AG04450 (cell line): ENCODE results near the gene CASP3. TPM values are rescaled to one million over a fixed set of nuclear protein-coding genes. Genes with fewer than 3 reads are reported as not detected.

Source experiments
- CTCF ChIA-PET: fragments of 300-600, 350-600 bp; formaldehyde crosslinking; extraction: SDS; loops from one replicate; lab custom pipeline; 2022; ENCODE audit warnings: antibody characterized with exemption, inconsistent platforms; lab: Charles Lee
- POLR2A ChIA-PET: fragments of 350-600 bp; formaldehyde crosslinking; extraction: SDS; loops from one replicate; lab custom pipeline; 2021; ENCODE audit warnings: antibody characterized with exemption, inconsistent platforms; lab: Yijun Ruan, JAX
- DNase-seq: peaks from one replicate; pipeline ENCODE4 v3.0.0-alpha.2; 2011; ENCODE audit warnings: low read depth, low spot score
- H3K27ac ChIP-seq: one replicate; pipeline ENCODE4 v1.5.1; 2012; ENCODE audit warnings: low read depth, low read length, control low read depth
- H3K27me3 ChIP-seq: one replicate; pipeline ENCODE4 v1.6.0; 2012; ENCODE audit warnings: low read length; ENCODE audit not compliant: control insufficient read depth, insufficient read depth
- H3K4me3 ChIP-seq: 2 replicates; pipeline ENCODE4 v1.5.1; 2011; ENCODE audit warnings: mild to moderate bottlenecking, low read depth, low read length, control low read depth
- H3K9me3 ChIP-seq: 2 replicates; pipeline ENCODE4 v1.5.1; 2012; ENCODE audit warnings: low read length; ENCODE audit not compliant: control insufficient read depth, insufficient read depth
- CTCF ChIP-seq: IDR thresholded peaks from 2 replicates; pipeline ENCODE4 v1.5.1; 2011; ENCODE audit warnings: low read depth, low read length, control low read depth, inconsistent platforms
- polyA plus RNA-seq: library from polyadenylated mRNA; depleted of rRNA; stranded (reverse); fragments of >200 nt; gene quantifications from 2 replicates; pipeline ENCODE4 v1.2.3, GENCODE V29; 2011

The CASP3 gene
- polyA plus RNA-seq, 1 experiment: 51.8 TPM

DNA sequence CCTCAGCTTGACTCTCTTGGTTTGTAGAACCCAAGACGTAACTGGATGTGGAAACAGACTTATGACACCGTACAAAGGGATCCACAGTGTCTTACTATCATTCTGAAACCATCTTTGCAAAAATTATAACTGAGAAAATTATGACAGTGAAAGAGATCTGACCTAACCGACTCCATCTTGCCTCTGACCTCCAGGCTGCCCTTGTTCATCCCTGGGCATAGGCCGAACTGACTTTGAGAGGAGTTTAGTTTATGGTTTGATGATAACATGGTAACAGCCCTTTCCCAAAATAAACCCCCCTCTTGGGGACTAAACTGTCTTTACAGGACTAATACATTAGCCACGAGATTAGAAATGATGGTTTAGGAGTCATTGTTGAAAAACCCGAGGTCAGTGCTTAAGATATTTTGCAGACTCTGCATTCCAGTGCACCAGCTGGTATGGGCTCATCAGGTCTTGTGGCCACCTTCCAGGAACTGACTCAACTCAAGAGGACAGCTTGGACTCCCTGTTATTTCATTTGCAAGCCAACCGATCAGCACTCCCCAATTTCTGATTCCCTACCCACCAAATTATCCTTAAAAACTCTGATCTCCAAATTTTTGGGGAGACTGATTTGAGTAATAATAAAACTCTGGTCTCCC is 49.6 kb downstream of the CASP3 start:
- Histone ChIP-seq H3K27me3 (no peaks in the 10 kb centered on the region), H3K9me3 (peaks cover 2% of the 10 kb centered on the region; the same call in 1 of the 2 replicates), H3K27ac (no peak overlapping the region), H3K4me3 (no peak overlapping the region)
- POLR2A ChIA-PET: interaction anchor here (1.1 kb wide), 1 partner anchor 50 kb away, joined by 3 read pairs; the partner anchor contains the start of gene PRIMPOL
- TF ChIP-seq CTCF: no peak
- peak; percentile 38 for DNase-seq
- CTCF ChIA-PET: no interaction called here

GRCh38 chr4:184598753-184599491 is 50.3 kb downstream of the CASP3 start:
- no peak for DNase-seq
- no peaks in the 10 kb centered on the region for H3K27me3 ChIP-seq
- no peak for TF ChIP-seq CTCF
- no peak overlapping the region for H3K27ac ChIP-seq
- ChIA-PET POLR2A (interaction anchor here (1.1 kb wide), 1 partner anchor 51 kb away, joined by 3 read pairs; the partner anchor contains the start of gene PRIMPOL), CTCF (interaction anchor here (0.6 kb wide), 1 partner anchor 335 kb away, joined by 3 read pairs; no protein-coding TSS in a partner anchor)
- H3K9me3 ChIP-seq: no peaks in the 10 kb centered on the region
- no peak overlapping the region for H3K4me3 ChIP-seq

DNA sequence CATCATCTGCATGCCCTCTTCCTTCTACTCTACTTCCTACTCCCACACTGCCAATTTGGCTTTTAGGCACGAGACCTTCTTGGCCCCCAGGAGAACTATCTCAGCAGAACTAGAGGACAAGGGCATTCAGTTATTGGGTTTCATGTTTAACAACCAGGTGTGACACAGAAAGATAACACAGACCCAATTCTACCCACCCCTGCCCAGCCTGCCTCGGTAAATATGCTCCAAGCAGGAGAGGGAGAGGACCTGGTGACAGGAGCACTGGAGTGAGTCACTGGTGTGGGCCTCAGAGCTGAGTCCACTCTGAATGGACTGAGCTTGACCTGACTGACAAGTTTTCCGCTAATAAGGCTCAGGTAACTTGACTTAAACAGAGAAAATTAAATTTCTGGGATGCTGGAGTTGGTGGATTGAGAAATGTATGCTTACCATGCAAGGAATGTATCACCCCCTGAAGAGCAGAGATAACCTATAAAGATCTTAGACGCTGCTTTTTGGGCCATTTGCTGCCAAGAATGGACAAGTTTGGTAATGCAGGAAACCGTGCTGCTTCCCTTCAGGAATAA is 52.5 kb downstream of the CASP3 start:
- no peak overlapping the region for H3K27ac ChIP-seq
- no peaks in the 10 kb centered on the region for H3K9me3 ChIP-seq
- no peak overlapping the region for H3K4me3 ChIP-seq
- TF ChIP-seq CTCF: no peak
- no peaks in the 10 kb centered on the region for H3K27me3 ChIP-seq
- CTCF ChIA-PET: interaction anchor here (0.7 kb wide), 1 partner anchor 1501 kb away, joined by 3 read pairs; no protein-coding TSS in a partner anchor
- POLR2A ChIA-PET: interaction anchor here (0.6 kb wide), 1 partner anchor 53 kb away, joined by 3 read pairs; the partner anchor contains the start of gene PRIMPOL
- DNase-seq: no peak

- H3K9me3 ChIP-seq: no peaks in the 10 kb centered on the region
- TF ChIP-seq CTCF: no peak
- no peak overlapping the region for H3K27ac ChIP-seq
- no peaks in the 10 kb centered on the region for H3K27me3 ChIP-seq
- POLR2A ChIA-PET: no interaction called here
- CTCF ChIA-PET: no interaction called here
- no peak overlapping the region for H3K4me3 ChIP-seq
- no peak for DNase-seq
These were observed 53.1 kb downstream of the CASP3 start for GRCh38 chr4:184596044-184596616.
